GF-D8 (cell line): ENCODE measurements around the gene PHOX2B.
"Not testable (repeated sequence)": the region's sequence is repeated elsewhere in the genome, so short reads cannot be mapped to it uniquely, and the experiment has no call there.

Source experiments
- DNase-seq: peaks from one replicate; lab custom pipeline; 2025; lab: John Stamatoyannopoulos, UW

PHOX2B gene

GRCh38 chr4:41712425-41712824 is 36.1 kb downstream of the PHOX2B start:
- no peak for DNase-seq

DNA sequence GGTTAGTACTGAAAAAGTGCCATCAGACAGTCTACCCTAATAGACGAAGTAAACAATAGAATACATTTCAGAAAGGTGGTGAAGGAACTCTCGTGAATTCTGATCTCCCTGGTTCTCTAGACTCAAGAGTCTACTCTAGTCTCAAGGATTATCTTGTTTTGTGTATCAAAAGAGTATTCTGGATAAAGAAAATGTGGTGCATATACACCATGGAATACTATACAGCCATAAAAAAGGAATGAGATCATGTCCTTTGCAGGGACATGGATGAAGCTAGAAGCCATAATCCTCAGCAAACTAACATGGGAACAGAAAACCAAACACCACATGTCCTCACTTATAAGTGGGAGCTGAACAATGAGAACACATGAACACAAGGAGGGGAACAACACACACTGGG is 36.9 kb downstream of the PHOX2B start:
- not testable (repeated sequence) for DNase-seq

DNA sequence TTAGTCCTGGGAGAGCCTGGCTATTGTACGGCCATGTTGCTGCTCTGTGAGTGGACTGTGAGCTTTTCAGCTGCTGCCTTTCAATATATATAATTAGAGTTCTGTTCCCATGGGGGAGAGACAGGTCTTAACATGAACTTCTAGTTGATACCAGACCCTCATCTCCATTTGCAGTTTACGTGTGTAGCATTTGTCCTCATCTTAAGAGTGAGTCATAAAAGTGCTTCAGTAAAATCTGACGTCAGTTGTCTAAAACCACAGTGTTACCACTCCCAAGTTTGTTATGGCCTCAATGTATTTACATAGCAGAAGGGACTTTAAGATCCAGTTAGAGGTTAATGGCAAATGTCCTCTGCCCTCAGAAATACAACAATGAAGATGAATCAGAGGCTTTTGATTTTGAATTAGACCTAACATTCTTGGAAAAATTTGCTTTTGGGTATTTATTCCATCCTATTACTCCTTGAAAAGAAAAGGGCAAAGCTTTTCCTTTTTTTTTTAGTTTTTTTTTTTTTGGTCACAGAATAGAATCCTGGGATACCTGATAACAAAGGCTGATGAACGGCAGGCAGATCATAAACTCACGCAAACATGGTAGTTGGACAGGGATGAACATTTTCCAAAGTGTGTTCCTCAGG is 38.6 kb downstream of the PHOX2B start:
- no peak for DNase-seq

- no peak for DNase-seq
These were observed 44.7 kb downstream of the PHOX2B start for GRCh38 chr4:41703785-41704184.

DNA sequence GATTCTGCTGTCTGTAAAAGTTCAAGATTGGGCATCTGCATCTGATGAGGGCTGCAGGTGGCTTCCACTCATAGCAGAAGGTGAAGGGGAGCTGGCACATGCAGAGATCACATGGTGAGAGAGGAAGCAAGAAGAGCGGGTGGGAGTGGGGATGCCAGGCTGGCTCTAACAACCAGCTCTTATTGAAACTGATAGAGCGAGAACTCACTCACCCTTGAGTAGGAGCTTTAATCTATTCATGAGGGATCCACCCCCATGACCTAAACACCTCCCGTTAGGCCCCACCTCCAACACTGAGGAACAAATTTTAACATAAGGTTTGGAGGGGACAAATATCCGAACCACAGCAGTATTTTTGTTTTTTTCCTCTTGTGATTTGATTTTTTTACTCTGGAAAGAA is 45.8 kb downstream of the PHOX2B start:
- no peak for DNase-seq

DNA sequence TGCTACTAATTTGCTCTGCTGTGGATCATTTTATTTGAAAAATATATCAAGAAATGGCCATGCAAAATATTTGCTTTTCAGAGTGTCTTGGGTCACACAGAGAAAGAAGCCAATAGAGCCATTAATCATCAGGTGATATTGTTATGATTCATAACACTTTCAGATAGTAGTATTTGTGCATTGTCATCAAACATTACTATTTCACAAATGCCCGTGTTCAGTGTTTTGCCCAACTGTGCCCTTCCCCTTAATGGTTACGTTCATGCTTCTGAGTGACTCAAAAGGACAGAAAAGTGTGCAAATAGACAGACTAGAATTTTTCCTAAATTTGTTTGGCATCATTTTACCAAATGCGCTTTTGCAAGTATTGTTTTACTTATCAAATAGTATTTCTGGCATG is 46.5 kb downstream of the PHOX2B start:
- DNase-seq, result no peak

DNA sequence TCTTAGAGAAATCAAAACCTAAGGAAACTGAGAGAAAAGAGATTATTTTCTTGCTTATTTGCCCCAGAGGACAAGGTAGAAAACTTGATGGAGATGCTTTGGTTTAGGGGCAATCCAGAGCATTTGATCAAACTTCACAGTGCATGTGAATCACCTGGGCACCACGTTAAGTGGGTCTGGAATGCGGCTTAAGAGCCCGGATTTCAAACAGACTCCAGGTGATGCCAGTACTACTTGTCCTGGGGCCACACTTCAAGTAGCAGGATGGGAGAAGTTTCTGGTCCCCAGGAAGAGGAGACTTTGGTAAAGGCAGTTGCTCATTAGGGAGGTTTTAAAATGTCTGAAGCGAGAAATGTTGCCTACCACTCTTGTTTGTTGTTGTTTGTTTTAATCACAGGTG is 51.8 kb downstream of the PHOX2B start:
- DNase-seq, result no peak

GRCh38 chr4:41696131-41696530 is 52.4 kb downstream of the PHOX2B start:
- DNase-seq, result no peak
